ENCODE results near the gene MSH5. TPM values are rescaled to one million over a fixed set of nuclear protein-coding genes. Genes with fewer than 3 reads are reported as not detected.

Gene MSH5
- total and polyA plus RNA-seq, 9 of the 15 experiments (the other 6 are each of a cell fraction or from before 2014, with no cell fraction given): 12.5 to 104 (median 46.6) TPM

GRCh38 chr6:31690231-31691077, 49.4 kb upstream of the MSH5 start (continued):
- TF ChIP-seq CUX1 (CRISPR knock-in tag; IDR thresholded peaks at IDR 0.05) (no peak), ZNF324 (CRISPR knock-in tag; IDR thresholded peaks at IDR 0.05) (no peak), ZNF24 (IDR thresholded peaks at IDR 0.05) (peak; percentile 56), ZNF512 (tag; IDR thresholded peaks at IDR 0.05) (no peak), ELF4 (CRISPR knock-in tag; IDR thresholded peaks at IDR 0.05) (peak; percentile 89), SMAD1 (IDR thresholded peaks at IDR 0.05; ENCODE audit: low read depth, low read length, partially characterized antibody) (no peak), CBFA2T3 (IDR thresholded peaks at IDR 0.05) (peak; percentile 96), MBD1 (CRISPR knock-in tag; IDR thresholded peaks at IDR 0.05) (0 out of 2 replicates have a peak, but pooled peaks have one; percentile 36), ZNF75A (CRISPR knock-in tag; IDR thresholded peaks at IDR 0.05) (no peak), MECOM (CRISPR knock-in tag; IDR thresholded peaks at IDR 0.05) (peak; percentile 58; the same call in 1 of the 2 replicates), THAP12 (CRISPR knock-in tag; IDR thresholded peaks at IDR 0.05) (peak; percentile 68), ADNP (tag; IDR thresholded peaks at IDR 0.05) (peak; percentile 94), NR2C2 (CRISPR knock-in tag; IDR thresholded peaks at IDR 0.05) (no peak), NR2C2 (tag; IDR thresholded peaks at IDR 0.05) (peak; percentile 84), CTBP1 (IDR thresholded peaks at IDR 0.05; ENCODE audit: borderline replicate concordance) (peak; percentile 97), ZNF766 (CRISPR knock-in tag; conservative IDR thresholded peaks at IDR 0.05) (no peak)
